ENCODE measurements around the gene ADIPOR1.
A peak's percentile ranks its signal among the peaks of the same experiment; 100 is the strongest.
"Not testable (repeated sequence)": the region's sequence is repeated elsewhere in the genome, so short reads cannot be mapped to it uniquely, and the experiment has no call there.

Gene ADIPOR1

DNA sequence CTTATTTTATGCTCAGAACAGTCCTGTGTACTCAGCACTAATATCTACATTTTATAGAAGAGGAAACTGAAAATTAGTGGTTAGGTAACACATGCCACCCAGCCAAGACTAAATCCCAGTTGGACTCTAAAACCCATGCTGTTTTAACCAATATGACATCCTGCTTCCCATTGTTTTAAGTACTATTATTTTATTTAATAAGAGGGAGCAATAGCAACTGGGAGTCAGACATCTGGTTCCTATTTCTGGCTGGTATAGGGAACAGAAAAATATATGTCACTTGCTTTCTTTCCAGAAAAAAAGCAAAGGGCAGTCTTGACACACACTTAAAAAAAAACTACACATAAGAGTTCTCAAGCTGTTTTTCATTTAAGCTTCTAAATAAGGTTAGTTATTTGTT lies 43.0 kb downstream of the ADIPOR1 start:
- no peaks in the 10 kb centered on the region for H3K9me3 ChIP-seq
- H3K4me3 ChIP-seq = no peak overlapping the region
- no peaks in the 10 kb centered on the region for H3K27me3 ChIP-seq
- no peak overlapping the region for H3K27ac ChIP-seq
- peaks cover 94% of the 10 kb centered on the region for H3K36me3 ChIP-seq
- no peaks in the 10 kb centered on the region for H3K4me1 ChIP-seq
- TF ChIP-seq Cebpa-rat (IDR thresholded peaks at IDR 0.05) = no peak
- H3K9ac ChIP-seq = no peak overlapping the region
- no peak overlapping the region for H3K4me2 ChIP-seq
- H4K20me1 ChIP-seq = no peaks in the 10 kb centered on the region

DNA sequence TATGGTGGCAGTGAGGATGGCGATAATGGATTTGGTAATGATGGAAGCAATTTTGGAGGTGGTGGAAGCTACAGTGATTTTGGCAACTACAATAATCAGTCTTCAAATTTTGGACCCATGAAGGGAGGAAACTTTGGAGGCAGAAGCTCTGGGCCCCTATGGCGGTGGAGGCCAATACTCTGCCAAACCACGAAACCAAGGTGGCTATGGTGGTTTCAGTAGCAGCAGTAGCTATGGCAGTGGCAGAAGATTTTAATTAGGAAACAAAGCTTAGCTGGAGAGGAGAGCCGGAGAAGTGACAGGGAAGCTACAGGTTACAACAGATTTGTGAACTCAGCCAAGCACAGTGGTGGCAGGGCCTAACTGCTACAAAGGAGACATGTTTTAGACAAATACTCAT lies 45.6 kb downstream of the ADIPOR1 start:
- H3K4me1 ChIP-seq, H3K4me2 ChIP-seq, H3K9ac ChIP-seq, H3K27me3 ChIP-seq, H3K9me3 ChIP-seq, H4K20me1 ChIP-seq, H3K4me3 ChIP-seq, H3K27ac ChIP-seq: not testable (repeated sequence)
- peaks cover 99% of the 10 kb centered on the region for H3K36me3 ChIP-seq

DNA sequence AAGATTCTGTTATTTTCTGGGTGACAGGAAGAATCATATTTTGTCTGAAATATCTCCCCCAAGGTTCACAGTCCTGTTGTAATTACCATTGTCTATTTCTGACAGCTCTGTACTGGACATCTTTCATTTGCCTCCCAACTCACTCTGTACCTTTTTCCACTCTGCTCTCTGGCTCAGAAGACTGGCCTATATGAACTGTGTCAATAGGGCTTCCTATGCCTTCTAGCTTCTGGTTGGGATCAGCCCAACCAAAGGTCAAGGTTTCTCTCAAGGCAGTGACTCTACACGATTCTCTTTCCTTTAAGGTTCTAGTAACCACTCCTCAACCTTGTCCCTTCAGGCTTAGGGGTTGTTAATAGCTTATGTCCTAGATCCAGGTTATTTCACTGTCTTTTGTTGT lies 48.6 kb downstream of the ADIPOR1 start:
- Histone ChIP-seq H3K27ac (no peak overlapping the region), H3K4me2 (no peak overlapping the region), H3K9me3 (no peaks in the 10 kb centered on the region), H3K4me1 (no peaks in the 10 kb centered on the region), H4K20me1 (no peaks in the 10 kb centered on the region), H3K36me3 (peaks cover 98% of the 10 kb centered on the region), H3K9ac (0 out of 2 replicates have a peak overlapping the region, but pooled peaks have one; percentile 34), H3K4me3 (no peak overlapping the region), H3K27me3 (no peaks in the 10 kb centered on the region)
- no peak for TF ChIP-seq Cebpa-rat (IDR thresholded peaks at IDR 0.05)

DNA sequence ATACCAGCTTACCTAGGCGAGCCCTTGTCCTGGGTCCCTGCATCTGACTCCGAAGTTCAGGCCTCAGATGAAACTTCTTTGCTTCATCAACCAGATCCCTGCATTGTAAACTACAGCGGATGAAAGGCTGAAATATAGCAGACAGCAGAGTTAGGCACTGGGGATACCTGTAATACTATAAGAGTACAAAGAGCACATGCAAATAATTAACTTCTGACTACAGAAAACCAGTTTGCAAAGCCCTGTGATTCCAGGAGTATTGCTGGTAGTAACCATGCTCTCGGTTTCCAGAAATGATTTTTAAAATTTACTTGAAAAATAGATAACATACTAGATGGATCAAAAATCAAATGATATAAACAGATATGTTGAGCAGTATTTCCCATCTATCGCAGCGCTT lies 49.1 kb downstream of the ADIPOR1 start:
- no peaks in the 10 kb centered on the region for H3K4me1 ChIP-seq

DNA sequence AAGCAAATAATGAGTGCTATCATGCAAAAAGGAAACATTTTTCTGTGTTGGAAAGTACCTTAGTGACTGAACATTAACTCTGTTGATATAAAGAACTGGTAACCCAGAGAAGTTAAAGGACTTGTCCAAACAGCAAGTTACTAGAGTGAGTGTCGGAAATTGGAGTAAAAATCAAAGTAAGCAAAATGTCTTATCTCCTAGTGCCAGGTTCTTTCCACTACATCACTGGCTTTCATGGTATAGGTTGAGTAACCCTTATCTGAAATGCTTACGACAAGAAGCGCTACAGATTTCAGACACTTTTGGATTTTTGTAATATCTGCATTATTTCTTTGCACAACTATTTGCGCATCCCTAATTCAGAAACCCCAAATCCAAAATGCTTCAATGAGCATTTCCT lies 52.8 kb downstream of the ADIPOR1 start:
- no peaks in the 10 kb centered on the region for H4K20me1 ChIP-seq
- no peaks in the 10 kb centered on the region for H3K9me3 ChIP-seq
- H3K27ac ChIP-seq = no peak overlapping the region
- TF ChIP-seq Cebpa-rat (IDR thresholded peaks at IDR 0.05) = no peak
- H3K36me3 ChIP-seq = peaks cover 92% of the 10 kb centered on the region
- no peak overlapping the region for H3K4me2 ChIP-seq
- H3K27me3 ChIP-seq = no peaks in the 10 kb centered on the region
- no peak overlapping the region for H3K9ac ChIP-seq
- H3K4me1 ChIP-seq = no peaks in the 10 kb centered on the region
- no peak overlapping the region for H3K4me3 ChIP-seq

More for the DNA sequence above, 49.1 kb downstream of the ADIPOR1 start:
- no peak overlapping the region for H3K9ac ChIP-seq
- no peak overlapping the region for H3K4me3 ChIP-seq
- no peak overlapping the region for H3K4me2 ChIP-seq
- no peaks in the 10 kb centered on the region for H3K27me3 ChIP-seq
- H3K27ac ChIP-seq = no peak overlapping the region
- TF ChIP-seq Cebpa-rat (IDR thresholded peaks at IDR 0.05) = no peak
- H3K9me3 ChIP-seq = no peaks in the 10 kb centered on the region
- H4K20me1 ChIP-seq = no peaks in the 10 kb centered on the region
- peaks cover 98% of the 10 kb centered on the region for H3K36me3 ChIP-seq

DNA sequence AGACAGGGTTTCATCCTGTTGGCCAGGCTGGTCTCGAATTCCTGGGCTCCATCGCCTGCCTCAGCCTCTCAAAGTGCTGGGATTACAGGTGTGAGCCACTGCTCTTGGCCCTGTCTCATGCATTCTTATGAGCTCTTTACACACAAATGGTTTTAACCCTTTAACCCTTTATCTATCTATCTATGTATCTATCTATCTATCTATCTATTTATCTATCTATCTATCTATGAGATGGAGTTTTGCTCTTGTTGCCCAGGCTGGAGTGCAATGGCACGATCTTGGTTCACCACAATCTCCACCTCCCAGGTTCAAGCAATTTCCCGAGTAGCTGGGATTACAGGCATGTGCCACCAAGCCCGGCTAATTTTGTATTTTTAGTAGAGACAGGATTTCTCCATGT lies 54.3 kb downstream of the ADIPOR1 start:
- H3K9me3 ChIP-seq, H3K27ac ChIP-seq, H4K20me1 ChIP-seq, H3K4me2 ChIP-seq, H3K4me3 ChIP-seq, H3K9ac ChIP-seq, H3K4me1 ChIP-seq, H3K27me3 ChIP-seq: not testable (repeated sequence)
- peaks cover 92% of the 10 kb centered on the region for H3K36me3 ChIP-seq

DNA sequence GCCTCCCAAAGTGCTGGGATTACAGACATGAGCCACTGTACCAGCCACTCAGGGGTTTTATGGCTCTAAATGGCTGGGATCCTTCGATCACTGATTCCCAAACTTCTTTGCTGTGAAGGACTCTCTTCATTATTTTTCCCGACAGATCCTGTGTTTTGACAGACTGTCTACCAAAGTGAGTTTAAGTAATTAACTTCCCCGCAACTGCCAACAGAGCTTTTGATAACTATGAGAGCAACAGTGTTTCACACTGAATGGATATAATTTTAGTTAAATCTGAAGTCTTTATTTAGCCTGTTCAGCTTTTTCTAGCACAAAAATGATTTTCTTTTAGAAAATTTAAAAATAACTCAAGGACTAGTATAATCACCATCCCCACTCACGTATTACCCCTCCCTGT lies 56.6 kb downstream of the ADIPOR1 start:
- peaks cover 91% of the 10 kb centered on the region for H3K36me3 ChIP-seq
- no peaks in the 10 kb centered on the region for H3K27me3 ChIP-seq
- H3K4me3 ChIP-seq = no peak overlapping the region
- no peak overlapping the region for H3K4me2 ChIP-seq
- H3K4me1 ChIP-seq = no peaks in the 10 kb centered on the region
- H3K9me3 ChIP-seq = no peaks in the 10 kb centered on the region
- H4K20me1 ChIP-seq = no peaks in the 10 kb centered on the region
- no peak for TF ChIP-seq Cebpa-rat (IDR thresholded peaks at IDR 0.05)
- no peak overlapping the region for H3K9ac ChIP-seq
- no peak overlapping the region for H3K27ac ChIP-seq

DNA sequence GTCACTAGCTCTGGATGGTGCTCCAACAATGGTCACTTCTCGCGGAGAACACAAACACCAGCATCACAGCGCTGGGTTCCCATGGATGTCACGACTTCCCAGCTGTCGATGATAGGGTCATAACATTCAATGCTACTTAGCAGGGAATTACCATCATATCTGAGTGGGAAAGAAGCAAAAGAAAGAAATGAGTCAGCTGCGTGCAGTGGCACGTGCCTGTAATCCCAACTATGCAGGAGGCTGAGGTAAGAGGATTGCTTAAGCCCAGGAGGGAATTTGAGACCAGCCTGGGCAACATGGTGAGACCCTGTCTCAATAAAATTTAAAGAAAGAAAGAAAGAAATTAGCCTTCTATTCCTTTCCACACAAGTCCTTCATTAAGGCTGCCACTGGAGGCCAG lies 65.6 kb downstream of the ADIPOR1 start:
- no peaks in the 10 kb centered on the region for H4K20me1 ChIP-seq
- peaks cover 15% of the 10 kb centered on the region for H3K4me1 ChIP-seq
- H3K27ac ChIP-seq = no peak overlapping the region
- no peaks in the 10 kb centered on the region for H3K27me3 ChIP-seq
- peaks cover 77% of the 10 kb centered on the region for H3K36me3 ChIP-seq
- no peak overlapping the region for H3K4me3 ChIP-seq
- no peak overlapping the region for H3K9ac ChIP-seq
- no peaks in the 10 kb centered on the region for H3K9me3 ChIP-seq
- H3K4me2 ChIP-seq = no peak overlapping the region
- TF ChIP-seq Cebpa-rat (IDR thresholded peaks at IDR 0.05) = no peak
